IPS DF 4.7 (cell line): Measurements from ENCODE around the gene ZNF624.

ENCODE experiments used
- DNase-seq: peaks from one replicate; pipeline ENCODE4 v3.0.0-alpha.2; 2013; ENCODE audit warnings: low spot score; ENCODE audit errors: extremely low read depth

ZNF624 gene

DNA sequence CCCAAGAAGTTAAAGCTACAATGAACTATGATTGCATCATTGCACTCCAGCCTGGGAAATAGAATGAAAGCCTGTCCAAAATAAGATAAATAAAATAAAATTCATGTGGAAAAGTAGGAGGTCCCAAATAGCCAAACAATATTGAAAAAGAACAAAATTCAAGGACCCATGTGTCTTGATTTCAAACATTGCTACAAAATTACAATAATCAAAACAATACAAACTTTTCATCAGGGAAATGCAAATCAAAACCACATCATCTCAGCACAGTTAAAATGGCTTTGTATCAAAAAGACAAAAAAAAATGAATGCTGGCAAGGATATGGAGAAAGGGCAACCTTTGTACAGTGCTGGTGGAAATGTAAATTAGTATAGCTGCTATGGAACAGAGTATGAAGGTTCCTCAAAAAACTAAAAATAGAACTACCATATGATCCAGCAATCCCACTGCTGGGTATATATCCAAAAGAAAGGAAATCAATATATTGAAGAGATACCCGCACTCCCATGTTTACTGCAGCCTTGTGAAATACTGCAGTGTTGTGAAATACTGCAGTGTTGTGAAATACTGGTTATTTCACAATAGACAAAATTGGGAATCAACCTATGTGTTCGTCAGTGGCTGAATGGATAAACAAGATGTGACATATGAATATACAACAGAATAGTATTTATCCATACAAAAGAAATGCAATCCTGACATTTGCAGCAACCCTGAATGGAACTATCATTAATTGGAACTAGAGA, 60.1 kb downstream of the ZNF624 start:
- no peak for DNase-seq

DNA sequence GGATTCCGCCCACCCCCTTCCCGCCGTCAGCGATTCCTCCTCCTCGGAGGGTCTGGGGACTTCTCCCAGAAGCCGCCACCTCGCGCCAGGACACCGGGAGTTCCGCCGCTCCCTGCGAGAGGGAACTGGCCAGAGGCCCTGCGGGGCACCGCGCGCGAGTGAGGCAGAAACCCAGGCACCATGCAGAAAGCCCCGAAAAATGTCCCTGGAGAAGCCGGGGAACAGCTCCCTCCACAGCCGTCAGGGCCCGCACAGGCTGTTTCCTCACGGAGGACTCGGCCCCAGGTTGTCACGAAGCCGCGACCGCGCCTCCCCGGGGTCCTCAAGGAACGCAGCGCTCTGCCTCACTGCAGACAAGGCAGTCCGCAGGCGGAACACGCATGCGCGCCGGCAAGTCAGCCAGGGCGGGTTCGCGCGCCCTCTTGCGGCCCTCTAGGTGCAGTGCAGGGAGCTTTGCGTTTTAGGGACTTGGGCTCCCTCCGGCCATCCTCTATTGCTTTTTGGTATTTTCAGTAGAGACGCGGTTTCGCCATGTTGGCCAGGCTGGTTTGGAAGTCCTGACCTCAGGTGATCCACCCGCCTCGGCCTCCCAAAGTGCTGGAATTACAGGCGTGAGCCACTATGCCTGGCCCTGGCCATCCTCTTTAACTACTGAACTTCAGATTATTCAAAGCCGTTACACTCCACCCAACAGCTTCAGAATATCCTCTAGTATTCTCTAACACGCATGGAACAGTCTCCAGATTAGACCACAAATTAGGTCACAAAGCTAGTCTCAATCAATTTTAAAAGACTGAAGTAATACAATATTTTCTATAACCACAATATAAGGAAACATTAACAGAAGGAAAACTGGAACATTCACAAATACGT, 64.3 kb downstream of the ZNF624 start:
- peak; percentile 58 for DNase-seq

DNA sequence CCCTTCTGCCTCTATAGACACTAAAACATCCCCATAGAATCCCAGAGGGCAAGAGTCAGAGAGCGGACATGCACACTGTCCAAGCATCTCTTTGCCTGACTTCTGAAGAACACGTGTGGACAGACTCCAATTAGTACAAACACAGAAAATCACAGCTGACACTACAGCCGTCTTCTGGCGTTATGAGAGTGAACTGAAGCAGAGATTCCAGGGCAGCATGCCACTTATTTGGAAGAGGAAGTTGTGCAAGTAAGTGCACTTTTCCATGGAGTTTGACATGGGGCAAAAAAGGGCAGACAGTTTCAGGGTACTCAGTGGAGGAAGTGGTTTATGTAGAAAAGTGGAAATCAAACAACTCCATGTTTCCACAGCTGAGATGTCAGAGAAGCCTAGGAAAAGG, 67.9 kb downstream of the ZNF624 start:
- no peak for DNase-seq

DNA sequence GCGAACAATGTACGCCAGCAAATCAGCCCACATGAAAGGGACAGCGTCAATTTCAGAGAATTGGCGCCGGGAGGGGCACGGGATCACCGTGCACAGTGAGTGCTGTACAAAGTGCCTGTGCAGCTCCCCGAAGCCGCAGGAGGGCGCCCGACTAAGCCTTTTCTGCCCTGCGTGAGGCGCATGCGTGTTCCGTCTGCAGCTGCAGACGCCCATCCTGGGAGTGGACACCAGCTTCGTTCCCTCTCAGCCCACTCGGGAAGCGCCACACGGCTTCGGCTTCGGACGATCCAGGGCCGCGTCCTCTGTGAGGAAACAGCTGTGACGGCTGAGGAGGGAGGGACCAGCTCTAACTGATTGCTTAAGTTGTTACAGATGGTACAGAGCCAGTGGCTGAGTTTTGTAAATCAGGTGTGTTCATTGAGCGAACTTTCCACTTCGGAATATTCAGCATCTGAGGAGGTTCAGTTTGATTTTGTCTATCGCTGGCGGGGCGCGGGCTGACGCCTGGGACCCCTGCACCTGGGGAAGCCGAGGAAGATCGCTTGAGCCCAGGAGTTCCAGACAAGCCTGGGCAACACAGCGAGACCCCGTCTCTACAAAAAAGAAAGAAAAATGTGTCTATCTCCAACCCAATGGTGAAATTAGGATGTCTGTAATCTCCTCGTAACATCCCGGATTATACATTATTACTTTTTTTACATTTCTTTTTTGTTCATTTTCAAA, 69.2 kb downstream of the ZNF624 start:
- DNase-seq: no peak

DNA sequence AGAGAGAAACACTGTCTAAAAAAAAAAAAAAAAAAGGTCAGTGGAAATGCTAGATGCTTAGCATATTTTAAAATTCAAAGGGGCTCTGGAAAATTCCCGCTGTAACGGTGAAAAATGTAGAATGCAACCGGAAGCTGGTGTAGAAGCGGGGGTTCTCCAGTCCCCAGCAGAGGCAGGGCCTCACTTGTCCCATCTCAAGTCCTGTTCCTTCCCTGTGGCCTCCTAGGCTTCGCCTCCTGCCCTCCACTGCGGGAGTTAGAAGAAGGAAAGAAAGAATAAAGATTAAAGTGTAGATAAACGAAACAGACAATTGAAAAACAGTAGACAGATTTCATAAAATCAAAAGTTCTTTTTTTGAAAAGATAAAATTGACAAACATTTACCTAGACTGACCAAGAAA, 69.9 kb downstream of the ZNF624 start:
- no peak for DNase-seq

DNA sequence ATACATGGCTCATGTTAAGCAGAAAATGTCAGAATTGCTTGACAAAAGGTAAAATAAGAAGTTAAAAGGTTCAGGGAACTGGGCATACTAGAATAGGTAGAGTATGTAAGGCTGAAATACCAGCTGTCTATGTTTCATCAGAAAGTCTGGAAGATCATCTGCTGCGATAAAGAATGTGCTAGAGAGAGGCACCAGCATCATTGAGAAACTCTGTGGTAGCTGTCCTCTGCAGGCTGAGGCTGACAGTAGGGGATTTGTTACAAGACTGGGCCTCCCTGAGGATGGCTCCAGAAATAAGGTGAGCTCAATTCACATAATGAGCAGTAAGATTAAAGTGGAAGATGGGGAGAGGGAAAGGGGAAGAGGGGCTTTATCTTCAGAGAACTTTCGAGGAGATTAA, 80.2 kb downstream of the ZNF624 start:
- DNase-seq: no peak
